Ascending aorta (tissue), 2 donors: Measurements from ENCODE around the gene CGB7. TPM values are rescaled to one million over a fixed set of nuclear protein-coding genes. Genes with fewer than 3 reads are reported as not detected.

ENCODE experiments used
- DNase-seq, 2 donors: peaks; one replicate each; pipeline ENCODE4 v3.0.0-alpha.2; 2019; ENCODE audit warnings: low spot score in 2 of 2
- H3K27ac ChIP-seq, 2 donors: fragments of 200-600 bp; sonication (generic); one replicate each; pipeline ENCODE4 v1.5.1; 2016 to 2017; ENCODE audit warnings: mild to moderate bottlenecking in 1 of 2
- H3K27me3 ChIP-seq: fragments of 200-600 bp; sonication (generic); one replicate; pipeline ENCODE4 v1.5.1; 2017
- H3K36me3 ChIP-seq, 2 donors: fragments of 200-600 bp; sonication (generic); one replicate each; pipeline ENCODE4 v1.5.1; 2016
- H3K4me1 ChIP-seq, 2 donors: fragments of 200-600 bp; sonication (generic); one replicate each; pipeline ENCODE4 v1.5.1; 2016 to 2017; ENCODE audit warnings: mild to moderate bottlenecking in 1 of 2
- H3K4me3 ChIP-seq, 2 donors: fragments of 200-600 bp; sonication (generic); one replicate each; pipeline ENCODE4 v1.5.1; 2016 to 2017; ENCODE audit warnings: mild to moderate bottlenecking in 1 of 2
- H3K9me3 ChIP-seq, 2 donors: fragments of 200-600 bp; sonication (generic); one replicate each; pipeline ENCODE4 v1.5.1; 2016
- CTCF ChIP-seq, 3 experiments: fragments of 200-600 bp in 2 of 3; fragments of 450-650 bp in 1 of 3; sonication (generic) in 2 of 3; IDR thresholded peaks; one replicate each; pipeline ENCODE4 v1.5.1; 2016 to 2019; ENCODE audit warnings: antibody characterized with exemption in 3 of 3, mild to moderate bottlenecking in 1 of 3, moderate library complexity in 1 of 3
- intact Hi-C: fragments of 100-400 bp; cut with DNase I; formaldehyde crosslinking; loops from one replicate; pipeline ENCODE4 v1.15.1; 2023
- total RNA-seq: library from RNA; depleted of rRNA; stranded (reverse); fragments of >200 nt; gene quantifications from one replicate; pipeline ENCODE4 v1.1.0, GENCODE V29; 2016

The CGB7 gene
- total RNA-seq, 1 donor from 2014 or later = 10.2 TPM

- Histone ChIP-seq H3K9me3 (no peaks in the 10 kb centered on the region), H3K4me3 (no peak overlapping the region), H3K27ac (no peak overlapping the region), H3K27me3 (no peaks in the 10 kb centered on the region), H3K36me3 (peaks cover 58 to 72% of the 10 kb centered on the region in 2 donors), H3K4me1 (no peaks in the 10 kb centered on the region)
- intact Hi-C loops = no loop called here
- DNase-seq = no peak
- no peak for TF ChIP-seq CTCF (IDR thresholded peaks at IDR 0.05)
Measured at GRCh38 chr19:49011194-49011593, 46.4 kb downstream of the CGB7 start.

GRCh38 chr19:49010453-49010852 lies 47.1 kb downstream of the CGB7 start:
- intact Hi-C loops = no loop called here
- no peak overlapping the region for H3K27ac ChIP-seq
- H3K27me3 ChIP-seq = no peaks in the 10 kb centered on the region
- H3K36me3 ChIP-seq = peaks cover 61 to 74% of the 10 kb centered on the region in 2 donors
- no peaks in the 10 kb centered on the region for H3K4me1 ChIP-seq
- H3K4me3 ChIP-seq = no peak overlapping the region
- no peak for TF ChIP-seq CTCF (IDR thresholded peaks at IDR 0.05)
- DNase-seq = no peak
- H3K9me3 ChIP-seq = no peaks in the 10 kb centered on the region

- no peaks in the 10 kb centered on the region for H3K9me3 ChIP-seq
- no peak overlapping the region for H3K27ac ChIP-seq
- DNase-seq = no peak
- H3K36me3 ChIP-seq = peaks cover 66 to 74% of the 10 kb centered on the region in 2 donors
- H3K4me1 ChIP-seq = no peaks in the 10 kb centered on the region
- H3K4me3 ChIP-seq = no peak overlapping the region
- no peak for TF ChIP-seq CTCF (IDR thresholded peaks at IDR 0.05)
- H3K27me3 ChIP-seq = no peaks in the 10 kb centered on the region
- intact Hi-C loops = no loop called here
Measured at GRCh38 chr19:49009828-49010227, 47.7 kb downstream of the CGB7 start.

GRCh38 chr19:49006905-49007304 lies 50.6 kb downstream of the CGB7 start:
- DNase-seq = no peak
- intact Hi-C loops = no loop called here
- H3K9me3 ChIP-seq = no peaks in the 10 kb centered on the region
- no peaks in the 10 kb centered on the region for H3K4me1 ChIP-seq
- H3K27ac ChIP-seq = no peak overlapping the region
- no peak overlapping the region for H3K4me3 ChIP-seq
- H3K27me3 ChIP-seq = no peaks in the 10 kb centered on the region
- TF ChIP-seq CTCF (IDR thresholded peaks at IDR 0.05) = no peak
- peaks cover 75 to 85% of the 10 kb centered on the region in 2 donors for H3K36me3 ChIP-seq

GRCh38 chr19:49004964-49005614 lies 52.5 kb downstream of the CGB7 start:
- no peak for TF ChIP-seq CTCF (IDR thresholded peaks at IDR 0.05)
- DNase-seq = no peak
- H3K27me3 ChIP-seq = no peaks in the 10 kb centered on the region
- H3K27ac ChIP-seq = no peak overlapping the region
- H3K4me3 ChIP-seq = no peak overlapping the region
- no peaks in the 10 kb centered on the region for H3K9me3 ChIP-seq
- intact Hi-C loops = no loop called here
- peaks cover 60 to 67% of the 10 kb centered on the region in 2 donors for H3K36me3 ChIP-seq
- no peaks in the 10 kb centered on the region for H3K4me1 ChIP-seq

Other genes starting within 250 kb of the CGB7 start
- gene BCAT2, start 246.7 kb downstream of the CGB7 start, total RNA-seq = 42.4 TPM
- 9.8 TPM for gene HSD17B14, start 221.3 kb downstream of the CGB7 start, total RNA-seq
- gene PLEKHA4, start 189.1 kb downstream of the CGB7 start, total RNA-seq = 237 TPM
- gene PPP1R15A, start 185.3 kb downstream of the CGB7 start, total RNA-seq = 142 TPM
- not detected for gene TULP2, start 159.0 kb downstream of the CGB7 start, total RNA-seq
- gene NUCB1, start 157.4 kb downstream of the CGB7 start, total RNA-seq = 505 TPM
- not detected for gene DHDH, start 124.0 kb downstream of the CGB7 start, total RNA-seq
- gene BAX, start 102.9 kb downstream of the CGB7 start, total RNA-seq = 182 TPM
- 7,736 TPM for gene FTL, start 92.4 kb downstream of the CGB7 start, total RNA-seq
- 21.8 TPM for gene GYS1, start 64.4 kb downstream of the CGB7 start, total RNA-seq
- gene RUVBL2, start 63.9 kb downstream of the CGB7 start, total RNA-seq = 106 TPM
- gene LHB, start 40.7 kb downstream of the CGB7 start, total RNA-seq = not detected
- gene CGB3, start 33.4 kb downstream of the CGB7 start, total RNA-seq = not detected
- not detected for gene CGB2, start 25.9 kb downstream of the CGB7 start, total RNA-seq
- gene CGB1, start 20.9 kb downstream of the CGB7 start, total RNA-seq = not detected
- not detected for gene CGB5, start 13.9 kb downstream of the CGB7 start, total RNA-seq
- not detected for gene CGB8, start 8.6 kb downstream of the CGB7 start, total RNA-seq
- not detected for gene NTF4, start 7.1 kb upstream of the CGB7 start, total RNA-seq
- not detected for gene KCNA7, start 14.9 kb upstream of the CGB7 start, total RNA-seq
- gene SNRNP70, start 27.7 kb upstream of the CGB7 start, total RNA-seq = 185 TPM
- 42.1 TPM for gene LIN7B, start 56.6 kb upstream of the CGB7 start, total RNA-seq
- not detected for gene C19orf73, start 61.4 kb upstream of the CGB7 start, total RNA-seq
- gene PPFIA3, start 61.8 kb upstream of the CGB7 start, total RNA-seq = 33.3 TPM
- gene HRC, start 97.6 kb upstream of the CGB7 start, total RNA-seq = not detected
- gene TRPM4, start 100.0 kb upstream of the CGB7 start, total RNA-seq = 63.4 TPM